HT1080 (cell line): ENCODE measurements around the gene HDAC4. TPM values are rescaled to one million over a fixed set of nuclear protein-coding genes. Genes with fewer than 3 reads are reported as not detected.

Source experiments
- DNase-seq: peaks from one replicate; pipeline ENCODE4 v3.0.0-alpha.2; 2015; ENCODE audit warnings: low read depth
- total RNA-seq: library from RNA; depleted of rRNA; stranded (reverse); fragments of >200 nt; shearing (Covaris generic); gene quantifications from 2 replicates; pipeline ENCODE4 v1.2.3, GENCODE V29; 2014

The HDAC4 gene
- total RNA-seq, 1 experiment from 2014 or later, result 2.8 TPM

DNA sequence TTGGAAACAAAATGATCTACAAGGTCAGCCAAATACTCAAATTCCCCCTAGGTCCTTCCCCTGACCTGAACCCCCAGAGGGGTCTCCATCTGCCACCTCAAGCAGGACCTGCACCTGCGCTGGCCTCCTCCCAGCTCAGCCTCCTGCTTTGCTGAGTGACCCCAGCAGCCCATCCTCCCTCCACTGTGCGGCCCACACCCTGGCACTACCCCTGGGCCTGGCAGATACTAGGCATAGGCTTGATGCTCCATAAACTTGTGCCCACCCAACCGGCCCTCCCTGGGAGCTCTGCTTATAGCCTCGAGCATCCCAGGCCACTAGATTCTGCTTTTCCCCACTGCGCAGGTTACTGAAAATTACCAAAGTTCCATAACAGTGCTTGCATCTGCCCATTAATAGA lies 156.2 kb downstream of the HDAC4 start:
- no peak for DNase-seq

DNA sequence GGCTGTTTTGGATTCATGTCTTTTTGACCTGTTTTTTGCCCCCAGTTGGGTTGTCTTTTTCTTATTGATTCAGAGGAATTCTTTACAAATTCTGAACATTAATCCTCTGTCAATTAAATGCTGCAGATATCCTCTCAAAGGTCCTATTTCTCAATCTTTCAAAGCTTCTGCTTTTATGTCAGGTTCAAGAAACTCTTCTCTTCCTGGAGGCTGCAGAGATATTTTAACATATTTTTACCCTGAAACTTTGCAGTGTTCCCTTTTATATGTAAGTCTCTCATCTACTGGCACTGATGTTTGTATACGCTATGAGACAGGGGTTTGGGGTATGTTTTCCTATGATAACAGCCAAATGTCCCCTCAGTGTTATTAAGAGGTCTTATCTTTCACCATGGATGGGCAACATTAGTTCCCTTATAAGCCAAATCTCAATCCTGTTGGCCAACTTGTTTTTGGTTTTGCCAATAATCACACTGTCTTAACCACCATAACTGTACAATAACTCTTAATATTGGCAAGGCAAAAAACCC lies 159.3 kb downstream of the HDAC4 start:
- no peak for DNase-seq

DNA sequence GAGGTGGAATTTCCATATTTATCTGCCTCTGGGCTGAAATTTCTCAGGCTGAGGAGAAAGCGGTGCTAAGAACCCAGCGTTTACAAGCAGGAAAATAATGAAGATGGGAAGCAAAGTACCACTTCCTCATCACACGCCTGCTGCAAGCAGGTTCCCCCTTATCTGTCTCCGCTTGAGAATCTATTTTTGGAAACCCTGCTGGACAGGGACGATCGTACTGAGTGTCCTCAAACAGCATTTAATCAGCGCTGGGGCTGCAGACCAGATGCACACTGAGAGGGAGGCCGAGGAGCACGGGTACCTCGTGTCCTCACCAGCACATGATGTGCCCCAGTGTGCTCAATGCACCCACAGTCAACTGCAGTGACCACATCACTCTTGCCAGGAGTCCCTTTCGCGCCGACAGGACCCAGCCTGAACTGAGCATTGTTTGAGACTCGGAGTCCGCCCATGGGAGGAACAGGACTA lies 160.4 kb downstream of the HDAC4 start:
- DNase-seq, result no peak

DNA sequence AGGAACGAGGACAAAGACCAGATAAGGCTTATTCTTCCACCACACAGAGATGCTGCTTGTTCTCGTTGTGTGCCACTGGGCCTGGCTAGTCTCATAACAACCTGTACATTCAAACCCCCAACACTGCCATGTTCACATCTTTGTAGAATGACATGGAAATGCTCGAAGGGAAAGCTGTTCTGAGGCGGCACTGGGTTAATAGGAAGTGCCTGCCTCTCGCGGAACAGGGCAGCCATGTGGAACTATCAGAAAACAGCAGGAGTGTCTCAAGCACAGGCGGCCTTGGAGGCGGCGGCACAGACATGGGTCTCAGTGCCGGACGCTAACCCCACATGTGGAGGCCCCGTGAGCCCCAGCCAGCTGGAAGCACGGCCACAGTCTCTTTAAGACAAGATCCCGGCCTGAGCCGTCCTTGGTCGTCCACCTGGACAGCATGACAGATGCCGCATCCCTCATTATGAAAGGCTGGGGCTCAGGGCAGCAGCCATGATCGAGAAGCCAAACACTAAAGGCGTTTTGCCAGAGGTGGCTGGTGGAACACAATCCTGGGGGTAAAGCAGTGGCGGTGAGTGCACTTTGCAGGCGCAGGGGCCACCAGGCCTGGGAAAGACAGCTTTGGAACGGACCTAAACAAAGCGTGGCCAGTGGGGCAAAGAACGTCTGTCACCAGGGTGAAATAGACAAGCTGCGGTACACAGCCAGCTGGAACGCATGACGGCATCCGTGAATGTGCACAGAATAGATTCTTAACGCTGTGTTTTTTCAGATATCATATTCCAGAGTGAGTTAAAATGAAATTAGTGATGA lies 161.0 kb downstream of the HDAC4 start:
- no peak for DNase-seq

DNA sequence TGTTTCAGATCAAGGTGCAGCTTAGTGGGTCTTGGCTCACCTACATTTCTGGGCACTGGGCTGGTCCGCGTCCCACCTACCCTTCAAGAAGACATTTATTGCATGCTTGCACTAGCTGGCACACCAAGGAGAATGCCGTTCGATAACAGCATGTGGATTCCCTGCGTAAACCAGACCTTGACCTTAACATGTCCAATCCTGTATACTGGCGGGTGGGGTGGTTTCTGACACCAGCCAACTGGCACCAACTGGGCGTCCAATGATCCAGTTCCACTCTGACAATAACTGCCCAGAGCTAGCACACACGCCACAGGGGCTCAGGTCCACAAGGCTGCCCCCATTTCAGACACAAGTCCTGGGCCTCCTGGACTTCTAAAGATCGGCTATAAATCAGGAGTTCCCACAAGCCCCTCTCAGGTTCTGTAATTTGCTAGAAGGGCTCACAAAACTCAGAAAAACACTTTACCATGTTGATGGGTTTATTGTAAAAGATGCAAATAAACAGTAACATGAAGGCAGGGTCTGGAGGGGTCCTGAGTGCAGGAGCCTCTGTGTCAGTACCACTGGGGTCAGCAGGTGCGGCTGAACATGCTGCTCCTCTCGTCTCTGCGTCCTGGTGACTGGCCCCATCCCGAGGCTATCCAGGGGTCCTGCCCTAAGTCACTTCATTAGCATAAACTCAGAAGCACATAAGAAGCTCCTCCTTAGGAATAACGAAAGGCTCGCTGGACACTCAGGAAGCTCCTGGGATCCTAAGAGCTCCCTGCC lies 161.8 kb downstream of the HDAC4 start:
- DNase-seq, result no peak

DNA sequence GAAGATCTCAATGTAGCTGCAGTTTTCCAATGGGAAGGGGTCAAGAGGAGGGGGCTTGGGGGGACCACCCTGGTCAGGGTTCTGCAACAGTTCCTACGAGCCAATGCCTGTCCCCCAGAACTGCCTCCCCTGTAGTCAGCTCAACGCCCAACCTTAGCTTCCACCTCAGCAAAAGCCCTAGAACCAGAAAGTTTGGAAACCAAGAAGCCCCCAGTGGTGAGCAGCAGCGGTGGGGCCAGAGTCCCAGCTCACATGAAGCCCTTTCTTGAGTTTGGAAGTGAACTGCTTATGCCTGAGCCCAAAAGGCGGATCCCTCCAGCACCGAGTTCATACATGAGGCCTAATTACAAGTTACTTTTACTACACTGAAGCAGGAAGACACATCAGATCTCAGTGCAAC lies 162.4 kb downstream of the HDAC4 start:
- no peak for DNase-seq

DNA sequence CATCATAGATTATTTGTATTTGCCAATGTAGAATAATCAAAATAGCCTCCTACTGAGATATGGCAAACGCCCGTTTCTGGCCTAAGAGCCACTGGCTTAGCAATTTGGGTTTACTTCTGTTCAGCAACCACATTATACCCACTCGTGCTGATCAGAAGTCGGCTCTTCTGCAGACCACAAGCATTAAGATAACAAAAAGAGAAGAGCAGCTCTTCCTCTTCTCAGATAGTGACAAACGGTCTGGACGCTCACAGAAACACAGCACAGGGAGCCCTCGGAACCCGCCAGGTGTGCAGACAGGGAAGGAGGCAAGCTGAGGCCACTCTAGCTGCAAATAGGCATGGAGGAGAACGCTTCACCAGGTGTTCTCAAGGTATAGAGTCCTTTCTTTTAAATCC lies 164.0 kb downstream of the HDAC4 start:
- DNase-seq, result no peak

DNA sequence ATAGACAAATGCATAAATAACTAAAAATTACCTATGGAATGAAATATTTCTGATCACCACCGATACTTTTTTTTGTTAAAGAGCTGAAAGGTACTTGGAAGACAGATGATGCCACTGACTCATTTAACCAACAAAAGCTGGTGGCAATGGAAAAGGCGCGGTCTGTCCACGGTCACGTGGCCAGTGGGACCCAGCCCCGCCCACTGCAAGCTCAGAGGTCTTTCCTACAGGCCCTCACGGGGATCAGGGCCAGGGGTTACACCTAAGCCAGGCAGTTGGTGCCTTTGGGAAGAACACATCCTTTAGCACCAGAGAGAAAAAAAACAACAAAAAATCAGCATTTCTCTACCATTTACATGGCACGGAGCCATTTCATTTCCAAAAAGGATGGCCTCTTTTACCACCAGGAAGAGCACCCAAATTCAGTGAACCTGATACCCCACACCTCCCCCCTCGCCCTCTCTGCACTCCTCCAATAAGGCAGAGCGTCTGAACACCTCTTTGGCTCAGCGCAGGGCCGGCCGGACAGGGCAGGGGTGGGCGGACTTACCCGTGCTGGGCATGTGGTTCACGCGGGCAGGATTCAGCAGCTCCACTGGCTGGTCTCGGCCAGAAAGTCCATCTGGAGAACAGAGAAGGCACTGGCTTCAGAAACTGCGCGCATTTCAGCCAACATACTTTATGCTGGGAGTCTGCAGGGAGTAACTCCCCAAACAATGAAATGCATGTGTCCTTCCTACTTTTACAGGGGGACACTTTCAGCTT lies 164.6 kb downstream of the HDAC4 start:
- DNase-seq, result no peak

DNA sequence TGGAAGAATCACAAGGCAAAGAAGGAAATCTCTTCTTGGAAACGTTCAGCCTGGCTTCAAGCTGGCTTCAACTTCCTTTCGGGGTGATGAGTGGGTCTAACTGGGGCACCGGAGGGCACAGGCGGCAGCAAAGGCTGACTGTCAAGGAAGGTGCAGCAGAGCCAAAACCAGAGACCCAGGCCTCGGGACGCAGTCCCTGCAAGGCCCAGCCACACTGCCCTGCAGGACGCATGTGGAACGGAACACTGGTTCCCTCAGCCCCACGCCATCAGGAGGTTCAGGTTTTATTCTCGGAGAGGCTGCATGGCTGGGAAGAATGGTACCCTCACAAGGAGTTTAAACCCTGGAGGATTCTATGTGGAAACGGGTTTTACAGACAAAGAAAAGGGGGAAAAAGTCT lies 165.5 kb downstream of the HDAC4 start:
- DNase-seq, result no peak

DNA sequence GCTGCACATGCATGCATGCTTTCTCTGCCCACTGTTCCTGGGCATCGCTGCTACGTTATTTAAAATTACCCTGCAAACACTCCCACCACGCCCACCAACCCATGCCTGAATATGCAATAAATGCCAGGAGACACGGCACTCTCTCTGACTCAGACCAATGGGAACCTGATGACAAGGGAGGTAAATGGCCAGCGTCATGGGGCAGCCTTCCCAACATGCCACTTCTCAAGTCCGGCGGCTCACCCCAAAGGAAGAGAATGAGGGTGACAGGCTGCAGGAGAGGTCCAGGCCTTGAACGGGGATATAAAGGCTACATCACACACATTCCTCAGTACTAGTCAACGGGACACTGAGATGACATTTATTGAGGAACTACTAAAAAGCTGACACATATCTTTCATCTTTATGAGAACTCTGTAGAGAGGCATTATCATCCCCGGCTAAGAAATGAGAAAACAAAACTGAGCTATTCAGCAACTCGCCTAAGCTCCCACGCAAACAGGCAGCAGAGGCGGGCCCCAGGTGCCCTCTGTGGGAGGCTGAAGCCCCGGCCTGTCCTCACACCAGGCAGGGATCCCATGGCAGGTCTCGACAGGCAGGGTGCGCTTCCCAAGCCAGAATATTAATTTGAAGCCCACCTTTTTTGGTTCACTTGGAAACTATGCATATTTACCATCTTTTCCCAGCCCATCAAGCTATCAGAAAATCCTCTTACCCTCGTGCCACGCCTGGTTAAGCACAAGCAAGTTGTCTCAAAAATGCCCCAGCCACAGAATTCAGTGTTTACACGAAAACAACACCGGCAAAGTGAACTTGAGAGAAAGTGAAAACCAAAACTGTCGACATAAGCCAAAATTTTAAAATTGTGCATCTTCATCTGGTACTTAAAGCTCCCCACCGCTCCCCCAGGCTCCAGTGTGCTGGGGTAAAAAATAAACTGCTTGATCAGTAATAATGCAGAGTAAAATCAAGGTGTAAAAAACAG lies 166.3 kb downstream of the HDAC4 start:
- DNase-seq, result no peak

DNA sequence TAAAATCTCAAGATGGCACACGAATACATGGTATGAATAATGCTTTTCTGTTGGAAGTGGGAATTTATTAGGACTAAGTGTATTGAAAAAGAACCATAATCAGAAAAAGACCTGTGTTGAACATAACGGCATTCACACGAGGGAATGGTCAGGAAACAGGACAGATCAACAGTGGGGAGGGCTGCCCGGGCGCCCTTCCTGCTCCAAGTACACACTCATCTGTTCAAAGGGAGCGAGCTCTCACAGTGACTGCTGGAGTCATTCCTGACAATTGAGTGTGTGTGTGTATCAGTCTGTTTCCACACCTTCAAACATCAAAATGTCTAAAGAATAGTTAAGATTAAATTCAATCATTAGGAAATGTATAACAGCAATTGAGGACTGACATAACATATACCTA lies 167.2 kb downstream of the HDAC4 start:
- DNase-seq, result no peak

DNA sequence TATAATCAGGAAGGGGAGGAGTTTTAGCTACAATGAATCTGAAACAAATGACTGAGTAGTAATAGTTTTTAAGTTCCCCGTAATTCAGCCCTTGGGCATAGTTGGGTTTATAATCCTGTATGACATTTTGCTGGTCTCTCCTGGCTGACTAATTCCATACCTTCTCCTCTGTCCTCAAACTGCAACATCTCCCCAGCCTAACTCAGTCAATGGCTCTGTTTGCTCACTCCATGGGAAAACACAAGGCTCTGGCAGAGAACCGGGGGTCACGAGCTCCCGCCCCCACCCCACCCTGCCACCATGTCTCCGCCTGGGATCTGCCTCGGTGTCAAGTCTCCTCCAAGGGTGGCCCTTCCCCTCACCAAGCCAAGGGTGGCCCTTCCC lies 168.6 kb downstream of the HDAC4 start:
- DNase-seq, result no peak

DNA sequence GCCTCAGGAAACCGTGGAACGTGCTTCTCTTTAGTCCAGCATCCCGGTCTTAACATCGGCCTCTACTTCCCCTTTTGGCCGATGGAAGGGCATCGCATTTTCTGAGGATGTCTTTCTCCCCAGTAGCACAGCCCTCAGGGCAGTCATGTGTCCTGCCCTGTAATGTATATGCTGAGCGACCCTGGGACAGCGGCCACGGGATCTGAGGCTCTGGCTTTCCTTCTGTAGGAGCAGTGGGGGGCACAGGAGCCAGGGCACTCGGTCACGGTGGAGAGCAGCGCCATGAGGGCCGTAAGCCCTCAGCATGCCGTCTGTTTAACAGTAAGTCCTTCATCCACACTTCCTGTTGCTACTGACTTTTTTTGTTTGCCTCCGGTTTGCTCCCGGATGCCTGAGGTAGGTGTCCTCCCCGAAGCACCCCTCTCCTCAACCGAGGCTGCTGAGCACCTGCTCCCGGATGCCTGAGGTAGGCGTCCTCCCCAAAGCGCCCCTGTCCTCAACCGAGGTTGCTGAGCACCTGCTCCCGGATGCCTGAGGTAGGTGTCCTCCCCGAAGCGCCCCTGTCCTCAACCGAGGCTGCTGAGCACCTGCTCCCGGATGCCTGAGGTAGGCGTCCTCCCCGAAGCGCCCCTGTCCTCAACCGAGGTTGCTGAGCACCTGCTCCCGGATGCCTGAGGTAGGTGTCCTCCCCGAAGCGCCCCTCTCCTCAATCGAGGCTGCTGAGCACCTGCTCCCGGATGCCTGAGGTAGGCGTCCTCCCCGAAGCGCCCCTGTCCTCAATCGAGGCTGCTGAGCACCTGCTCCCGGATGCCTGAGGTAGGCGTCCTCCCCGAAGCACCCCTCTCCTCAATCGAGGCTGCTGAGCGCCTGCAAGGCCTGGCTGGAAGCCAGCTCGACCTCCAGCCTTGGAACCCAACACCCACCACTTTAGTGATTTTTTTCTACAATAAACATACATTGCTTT lies 169.3 kb downstream of the HDAC4 start:
- DNase-seq, result no peak

DNA sequence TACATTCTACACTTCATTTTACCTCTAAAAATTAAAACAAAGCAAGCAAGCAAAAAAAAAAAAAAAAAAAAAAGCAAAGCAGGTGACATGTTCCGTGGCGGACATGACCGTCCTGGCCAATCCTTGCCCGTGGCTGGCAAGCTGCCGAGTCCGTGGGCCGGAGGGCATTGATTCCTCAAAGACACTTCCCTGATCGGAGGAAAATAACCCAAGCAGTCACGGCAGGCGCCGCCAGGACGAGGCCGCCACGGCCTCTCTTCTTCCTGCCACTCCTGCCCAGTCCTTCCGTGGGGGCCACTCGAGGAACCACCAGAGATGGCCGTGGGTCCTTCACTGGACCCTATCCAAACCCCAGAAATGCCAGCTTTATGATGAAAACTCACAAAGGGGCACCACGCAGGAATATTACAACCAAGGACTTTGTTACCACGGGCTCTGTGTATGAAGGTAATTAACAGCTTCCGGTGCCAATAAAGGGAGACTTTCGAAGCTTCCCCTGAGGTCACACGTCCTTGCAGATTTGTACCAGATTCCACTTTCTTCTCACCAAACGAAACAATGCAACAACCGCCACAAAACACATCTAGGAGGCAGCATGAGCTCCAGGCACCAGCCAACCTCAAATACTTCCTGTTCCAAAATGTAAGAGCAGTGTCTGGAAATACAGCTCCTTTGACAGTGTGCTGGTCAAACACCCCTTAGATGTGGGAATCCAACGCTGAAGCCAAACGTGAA lies 170.3 kb downstream of the HDAC4 start:
- no peak for DNase-seq

DNA sequence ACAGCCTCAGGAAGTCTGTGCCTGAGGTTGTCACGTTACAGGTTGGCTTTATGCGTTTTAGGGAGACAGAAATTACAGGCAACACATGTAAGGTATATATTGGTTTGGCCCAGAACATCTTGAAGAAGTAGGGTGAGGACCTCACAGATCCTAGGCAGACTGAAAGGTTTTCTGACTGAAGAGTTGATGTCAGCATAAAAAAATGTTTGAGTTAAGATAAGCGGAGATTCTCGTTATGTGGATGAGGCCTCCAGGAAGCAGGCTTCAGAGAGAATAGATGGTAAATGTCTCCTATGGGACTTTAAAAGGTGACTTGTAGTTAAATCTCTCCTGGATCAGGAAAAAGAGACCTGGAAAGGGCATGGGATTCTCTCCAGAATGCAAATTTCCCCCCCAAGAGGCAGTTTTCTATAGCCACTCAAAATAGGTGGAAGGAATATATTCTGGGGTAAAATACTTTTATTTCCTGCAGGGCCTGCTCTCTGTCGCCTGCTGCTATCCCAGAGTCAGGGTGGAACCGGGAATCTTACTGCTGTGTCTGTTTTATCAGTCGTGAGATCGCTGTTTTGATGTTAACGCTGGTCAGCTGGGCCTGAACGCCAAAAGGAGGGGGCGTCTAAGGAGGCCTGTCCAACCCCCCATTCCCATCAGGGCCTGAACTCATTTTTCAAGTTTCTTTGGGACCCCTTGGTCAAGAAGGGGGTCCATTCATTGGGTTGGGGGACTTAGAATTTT lies 171.1 kb downstream of the HDAC4 start:
- no peak for DNase-seq

DNA sequence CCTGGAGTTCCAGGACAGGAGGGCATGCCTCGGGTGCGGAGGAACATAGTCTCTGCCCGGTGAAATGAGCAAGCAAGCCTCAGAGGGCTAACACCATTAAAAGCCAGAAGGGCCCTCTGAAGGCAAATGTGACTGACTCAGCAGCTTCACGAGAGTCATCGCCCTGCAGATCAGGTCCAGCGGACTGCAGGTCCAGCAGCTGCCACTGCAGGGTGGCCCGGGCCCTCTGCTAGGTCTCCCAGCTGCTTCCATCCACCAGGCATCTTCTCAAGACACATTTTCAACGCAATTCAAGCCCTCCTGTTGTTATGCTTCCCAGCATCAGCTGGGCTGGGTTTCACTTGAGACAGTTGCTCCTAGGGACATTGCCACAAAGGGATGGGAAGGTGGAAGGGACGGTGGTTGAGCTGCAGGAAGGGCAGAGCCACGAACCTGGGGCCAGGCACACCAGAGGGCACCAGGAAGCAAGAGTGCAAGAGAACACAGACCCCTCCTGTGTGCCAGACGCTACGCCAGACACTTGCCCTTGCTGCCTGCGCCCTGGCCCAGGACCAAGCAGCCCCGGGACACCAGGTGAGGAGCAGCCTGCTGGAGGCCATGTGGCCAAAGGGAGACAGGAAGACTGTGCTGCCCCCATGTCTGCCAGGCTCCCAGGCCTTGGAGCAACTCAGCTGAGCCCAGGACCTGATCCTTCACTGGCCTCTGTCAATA lies 173.0 kb downstream of the HDAC4 start:
- no peak for DNase-seq
